Measurements from ENCODE around the gene ANKRD63. TPM values are rescaled to one million over a fixed set of nuclear protein-coding genes. Genes with fewer than 3 reads are reported as not detected.

The ANKRD63 gene
- total RNA-seq, 4 donors from 2014 or later = not detected

DNA sequence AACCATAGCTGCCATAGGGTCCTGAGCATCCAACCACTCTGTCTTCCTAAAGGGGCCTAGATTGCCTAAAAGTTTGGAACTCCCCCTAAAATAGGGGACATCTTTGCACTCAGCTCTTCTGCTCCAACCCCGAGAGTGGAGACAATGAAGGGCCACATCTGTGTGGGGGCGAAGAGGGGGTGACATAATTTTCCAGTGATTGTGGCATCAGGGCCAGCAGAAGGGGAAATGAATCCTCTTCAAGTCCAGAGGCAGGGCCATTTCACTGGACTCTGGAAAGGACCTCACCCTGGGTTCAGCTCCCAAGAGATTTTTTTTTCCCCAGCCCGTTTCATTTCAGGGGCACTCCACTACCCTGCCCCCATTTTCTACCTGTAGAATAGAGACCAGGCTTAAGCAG, 4.6 kb upstream of the ANKRD63 start:
- DNase-seq = no peak
- peaks cover 0 to 11% of the 10 kb centered on the region in 2 donors for H3K27me3 ChIP-seq
- H3K4me3 ChIP-seq = no peak overlapping the region
- H3K36me3 ChIP-seq = no peaks in the 10 kb centered on the region
- H3K9me3 ChIP-seq = no peaks in the 10 kb centered on the region
- peaks cover 0 to 25% (median 6%) of the 10 kb centered on the region in 4 donors for H3K4me1 ChIP-seq
- no peak overlapping the region for H3K27ac ChIP-seq
- TF ChIP-seq POLR2A (IDR thresholded peaks at IDR 0.05) = no peak
- TF ChIP-seq, protein P1, sequence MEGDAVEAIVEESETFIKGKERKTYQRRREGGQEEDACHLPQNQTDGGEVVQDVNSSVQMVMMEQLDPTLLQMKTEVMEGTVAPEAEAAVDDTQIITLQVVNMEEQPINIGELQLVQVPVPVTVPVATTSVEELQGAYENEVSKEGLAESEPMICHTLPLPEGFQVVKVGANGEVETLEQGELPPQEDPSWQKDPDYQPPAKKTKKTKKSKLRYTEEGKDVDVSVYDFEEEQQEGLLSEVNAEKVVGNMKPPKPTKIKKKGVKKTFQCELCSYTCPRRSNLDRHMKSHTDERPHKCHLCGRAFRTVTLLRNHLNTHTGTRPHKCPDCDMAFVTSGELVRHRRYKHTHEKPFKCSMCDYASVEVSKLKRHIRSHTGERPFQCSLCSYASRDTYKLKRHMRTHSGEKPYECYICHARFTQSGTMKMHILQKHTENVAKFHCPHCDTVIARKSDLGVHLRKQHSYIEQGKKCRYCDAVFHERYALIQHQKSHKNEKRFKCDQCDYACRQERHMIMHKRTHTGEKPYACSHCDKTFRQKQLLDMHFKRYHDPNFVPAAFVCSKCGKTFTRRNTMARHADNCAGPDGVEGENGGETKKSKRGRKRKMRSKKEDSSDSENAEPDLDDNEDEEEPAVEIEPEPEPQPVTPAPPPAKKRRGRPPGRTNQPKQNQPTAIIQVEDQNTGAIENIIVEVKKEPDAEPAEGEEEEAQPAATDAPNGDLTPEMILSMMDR (IDR thresholded peaks at IDR 0.05) = no peak

- Histone ChIP-seq H3K27ac (no peak overlapping the region), H3K27me3 (peaks cover 0 to 18% of the 10 kb centered on the region in 2 donors), H3K9me3 (no peaks in the 10 kb centered on the region), H3K4me3 (no peak overlapping the region), H3K4me1 (peaks cover 0 to 32% (median 9%) of the 10 kb centered on the region in 4 donors), H3K36me3 (no peaks in the 10 kb centered on the region)
- DNase-seq = no peak
- TF ChIP-seq POLR2A (IDR thresholded peaks at IDR 0.05) = no peak
- TF ChIP-seq, protein P1 (IDR thresholded peaks at IDR 0.05) = no peak
These were observed 3.9 kb upstream of the ANKRD63 start for GRCh38 chr15:40286794-40287193.

DNA sequence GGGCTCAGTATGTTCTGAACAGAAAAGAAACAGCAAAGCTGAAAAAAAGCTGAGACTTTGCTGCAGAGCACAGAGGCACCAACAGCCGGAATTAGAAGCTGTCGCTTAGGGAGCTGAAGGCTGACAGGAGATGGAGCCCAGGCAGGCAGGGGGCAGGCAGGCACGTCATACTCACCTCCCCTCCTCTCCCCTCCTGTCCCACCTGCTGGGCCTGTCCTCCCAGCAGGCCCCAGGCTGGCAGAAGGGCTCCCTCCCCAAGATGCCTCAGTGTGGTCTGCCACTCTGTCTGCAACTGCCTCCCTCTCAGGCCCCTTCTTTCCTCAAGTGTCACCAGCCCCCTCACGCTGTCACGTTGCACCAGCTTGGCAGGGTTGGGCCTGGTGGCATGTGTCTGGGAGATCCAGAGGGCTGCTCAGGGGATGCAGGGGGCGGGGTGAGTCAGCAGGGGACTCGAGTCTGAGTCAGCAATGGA, 3.2 kb upstream of the ANKRD63 start:
- Histone ChIP-seq H3K4me1 (peaks cover 0 to 32% (median 11%) of the 10 kb centered on the region in 4 donors), H3K27me3 (peaks cover 0 to 25% of the 10 kb centered on the region in 2 donors)
- TF ChIP-seq, protein P1 (IDR thresholded peaks at IDR 0.05) = no peak
- TF ChIP-seq POLR2A (IDR thresholded peaks at IDR 0.05) = no peak

DNA sequence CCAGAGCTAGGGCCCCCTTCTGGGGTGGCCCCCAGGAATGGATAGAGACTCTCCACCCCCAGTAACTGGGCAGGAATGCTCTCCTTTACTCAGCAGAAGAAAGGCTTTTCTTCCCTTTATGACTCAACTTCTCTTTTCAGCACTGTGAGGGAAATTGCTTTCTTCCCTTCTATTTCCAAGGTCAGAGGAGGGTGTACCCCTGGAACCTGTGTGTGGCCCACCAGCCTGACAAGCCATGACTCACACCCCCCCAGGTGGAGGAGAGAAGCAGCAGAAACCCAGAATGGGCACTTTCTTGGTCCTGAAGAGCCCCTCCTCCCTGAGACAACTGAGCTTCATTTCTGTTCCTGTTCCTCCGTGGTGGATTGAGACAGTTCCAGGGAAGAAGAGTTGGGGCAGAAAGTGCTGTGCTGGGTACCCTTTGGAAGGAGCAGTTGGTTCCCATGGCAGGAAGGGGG, 2.7 kb upstream of the ANKRD63 start:
- DNase-seq = no peak
- H3K27me3 ChIP-seq = peaks cover 0 to 30% of the 10 kb centered on the region in 2 donors

More for the DNA sequence above, 3.2 kb upstream of the ANKRD63 start:
- DNase-seq = no peak
- Histone ChIP-seq H3K4me3 (no peak overlapping the region), H3K27ac (no peak overlapping the region), H3K36me3 (no peaks in the 10 kb centered on the region), H3K9me3 (no peaks in the 10 kb centered on the region)

GRCh38 chr15:40285151-40285550, 2.3 kb upstream of the ANKRD63 start:
- no peak for TF ChIP-seq POLR2A (IDR thresholded peaks at IDR 0.05)
- TF ChIP-seq, protein P1 (IDR thresholded peaks at IDR 0.05) = no peak
- H3K36me3 ChIP-seq = no peaks in the 10 kb centered on the region
- H3K27me3 ChIP-seq = peaks cover 0 to 34% of the 10 kb centered on the region in 2 donors
- H3K4me1 ChIP-seq = peaks cover 0 to 25% (median 12%) of the 10 kb centered on the region in 4 donors
- no peak overlapping the region for H3K27ac ChIP-seq
- no peak for DNase-seq
- no peak overlapping the region for H3K4me3 ChIP-seq
- no peaks in the 10 kb centered on the region for H3K9me3 ChIP-seq

More for the DNA sequence above, 2.7 kb upstream of the ANKRD63 start:
- Histone ChIP-seq H3K9me3 (no peaks in the 10 kb centered on the region), H3K27ac (no peak overlapping the region), H3K36me3 (no peaks in the 10 kb centered on the region), H3K4me3 (no peak overlapping the region), H3K4me1 (peaks cover 0 to 26% (median 11%) of the 10 kb centered on the region in 4 donors)
- TF ChIP-seq, protein P1 (IDR thresholded peaks at IDR 0.05) = no peak
- no peak for TF ChIP-seq POLR2A (IDR thresholded peaks at IDR 0.05)

All from Peyer's patch (tissue), 4 donors.